Stimulated activated CD8-positive, alpha-beta memory T cell treated with anti-CD3 and anti-CD28 coated beads, Interleukin-2, amount 100 ng/mL, for 48 hours (primary cell): ENCODE results near the gene BEST2.
"Not testable (repeated sequence)": the region's sequence is repeated elsewhere in the genome, so short reads cannot be mapped to it uniquely, and the experiment has no call there.

Experiments
- DNase-seq, 2 donors: peaks; one replicate each; pipeline ENCODE4 v3.0.0-alpha.2; 2020; ENCODE audit warnings: low read depth in 2 of 2

Gene BEST2

GRCh38 chr19:12751635-12752034 is at the start of gene BEST2:
Gene BEST2 (plus strand): TSS chr19:12751791. CDS start chr19:12752593, 802 bp downstream.
- DNase-seq: no peak

- peak in 1 of 2 donors; percentile 36 for DNase-seq
These were observed 48.5 kb upstream of the BEST2 start for GRCh38 chr19:12703046-12703445.

GRCh38 chr19:12705169-12705568 is 46.4 kb upstream of the BEST2 start:
- no peak for DNase-seq

GRCh38 chr19:12705654-12706331 is 45.8 kb upstream of the BEST2 start:
- no peak for DNase-seq

- no peak for DNase-seq
These were observed 45.3 kb upstream of the BEST2 start for GRCh38 chr19:12706332-12706718.

- no peak for DNase-seq
These were observed 43.0 kb upstream of the BEST2 start for GRCh38 chr19:12708641-12709040.

- DNase-seq: no peak
These were observed 40.4 kb upstream of the BEST2 start for GRCh38 chr19:12711187-12711586.

- DNase-seq: not testable (repeated sequence)
These were observed 39.5 kb upstream of the BEST2 start for GRCh38 chr19:12712077-12712476.

- not testable (repeated sequence) for DNase-seq
These were observed 38.3 kb upstream of the BEST2 start for GRCh38 chr19:12713304-12713703.

GRCh38 chr19:12715102-12715501 is 36.5 kb upstream of the BEST2 start:
- no peak for DNase-seq

- no peak for DNase-seq
These were observed 35.7 kb upstream of the BEST2 start for GRCh38 chr19:12715929-12716328.

- DNase-seq: no peak
These were observed 31.3 kb upstream of the BEST2 start for GRCh38 chr19:12720296-12720695.

- DNase-seq: no peak
These were observed 30.5 kb upstream of the BEST2 start for GRCh38 chr19:12720851-12721655.

- DNase-seq: peak; percentile 28 to 40
These were observed 29.7 kb upstream of the BEST2 start for GRCh38 chr19:12721656-12722565.

GRCh38 chr19:12722566-12723380 is 28.8 kb upstream of the BEST2 start:
- DNase-seq: peak; percentile 87 to 88

GRCh38 chr19:12723381-12723640 is 28.3 kb upstream of the BEST2 start:
- DNase-seq: no peak

- DNase-seq: peak; percentile 52 to 69
These were observed 27.8 kb upstream of the BEST2 start, which contains the start of gene TNPO2 for GRCh38 chr19:12723641-12724426. Gene TNPO2 (minus strand): TSS chr19:12723932. CDS start chr19:12720977, 2,955 bp downstream.

GRCh38 chr19:12725612-12726011 is 26.0 kb upstream of the BEST2 start:
- DNase-seq: not testable (repeated sequence)

GRCh38 chr19:12726988-12727316 is 24.6 kb upstream of the BEST2 start:
- no peak for DNase-seq

GRCh38 chr19:12727745-12728433 is 23.7 kb upstream of the BEST2 start:
- no peak for DNase-seq
